ENCODE measurements around the gene PALM. TPM values are rescaled to one million over a fixed set of nuclear protein-coding genes. Genes with fewer than 3 reads are reported as not detected.
"Not testable (repeated sequence)": the region's sequence is repeated elsewhere in the genome, so short reads cannot be mapped to it uniquely, and the experiment has no call there.

PALM gene
- total RNA-seq, 1 donor from 2014 or later = 87.1 TPM

- H3K27ac Mint-ChIP-seq = no peak overlapping the region
- H3K4me3 Mint-ChIP-seq = no peak overlapping the region
- H3K4me1 Mint-ChIP-seq = peaks cover 2% of the 10 kb centered on the region
- no peak for DNase-seq (ENCODE audit: low spot score in 2 of 2, unreplicated experiment in 2 of 2)
- H3K9me3 Mint-ChIP-seq = no peaks in the 10 kb centered on the region
- H3K36me3 Mint-ChIP-seq = peaks cover 10% of the 10 kb centered on the region
- no peaks in the 10 kb centered on the region for H3K27me3 Mint-ChIP-seq (ENCODE audit: low read depth)
- TF ChIP-seq, protein P1, sequence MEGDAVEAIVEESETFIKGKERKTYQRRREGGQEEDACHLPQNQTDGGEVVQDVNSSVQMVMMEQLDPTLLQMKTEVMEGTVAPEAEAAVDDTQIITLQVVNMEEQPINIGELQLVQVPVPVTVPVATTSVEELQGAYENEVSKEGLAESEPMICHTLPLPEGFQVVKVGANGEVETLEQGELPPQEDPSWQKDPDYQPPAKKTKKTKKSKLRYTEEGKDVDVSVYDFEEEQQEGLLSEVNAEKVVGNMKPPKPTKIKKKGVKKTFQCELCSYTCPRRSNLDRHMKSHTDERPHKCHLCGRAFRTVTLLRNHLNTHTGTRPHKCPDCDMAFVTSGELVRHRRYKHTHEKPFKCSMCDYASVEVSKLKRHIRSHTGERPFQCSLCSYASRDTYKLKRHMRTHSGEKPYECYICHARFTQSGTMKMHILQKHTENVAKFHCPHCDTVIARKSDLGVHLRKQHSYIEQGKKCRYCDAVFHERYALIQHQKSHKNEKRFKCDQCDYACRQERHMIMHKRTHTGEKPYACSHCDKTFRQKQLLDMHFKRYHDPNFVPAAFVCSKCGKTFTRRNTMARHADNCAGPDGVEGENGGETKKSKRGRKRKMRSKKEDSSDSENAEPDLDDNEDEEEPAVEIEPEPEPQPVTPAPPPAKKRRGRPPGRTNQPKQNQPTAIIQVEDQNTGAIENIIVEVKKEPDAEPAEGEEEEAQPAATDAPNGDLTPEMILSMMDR (IDR thresholded peaks at IDR 0.05; ENCODE audit: unreplicated experiment) = no peak
Measured at GRCh38 chr19:725461-726089, 16.8 kb downstream of the PALM start.

- Mint-ChIP-seq H3K36me3 (peaks cover 14% of the 10 kb centered on the region), H3K4me3 (no peak overlapping the region), H3K27me3 (ENCODE audit: low read depth) (no peaks in the 10 kb centered on the region), H3K9me3 (no peaks in the 10 kb centered on the region), H3K27ac (no peak overlapping the region), H3K4me1 (no peaks in the 10 kb centered on the region)
- DNase-seq (ENCODE audit: low spot score in 2 of 2, unreplicated experiment in 2 of 2) = no peak
- TF ChIP-seq, protein P1 (IDR thresholded peaks at IDR 0.05; ENCODE audit: unreplicated experiment) = no peak
Measured at GRCh38 chr19:726993-727956, 18.5 kb downstream of the PALM start.

GRCh38 chr19:728011-728410, 19.3 kb downstream of the PALM start:
- H3K4me3 Mint-ChIP-seq = no peak overlapping the region
- no peaks in the 10 kb centered on the region for H3K27me3 Mint-ChIP-seq (ENCODE audit: low read depth)
- TF ChIP-seq, protein P1 (IDR thresholded peaks at IDR 0.05; ENCODE audit: unreplicated experiment) = no peak
- H3K9me3 Mint-ChIP-seq = no peaks in the 10 kb centered on the region
- no peak overlapping the region for H3K27ac Mint-ChIP-seq
- H3K36me3 Mint-ChIP-seq = peaks cover 14% of the 10 kb centered on the region
- no peaks in the 10 kb centered on the region for H3K4me1 Mint-ChIP-seq
- DNase-seq (ENCODE audit: low spot score in 2 of 2, unreplicated experiment in 2 of 2) = no peak

GRCh38 chr19:729564-729963, 20.8 kb downstream of the PALM start:
- not testable (repeated sequence) for H3K27ac Mint-ChIP-seq; H3K9me3 Mint-ChIP-seq; H3K4me3 Mint-ChIP-seq; H3K27me3 Mint-ChIP-seq (ENCODE audit: low read depth); H3K4me1 Mint-ChIP-seq; DNase-seq (ENCODE audit: low spot score in 2 of 2, unreplicated experiment in 2 of 2)
- H3K36me3 Mint-ChIP-seq = peaks cover 22% of the 10 kb centered on the region

DNA sequence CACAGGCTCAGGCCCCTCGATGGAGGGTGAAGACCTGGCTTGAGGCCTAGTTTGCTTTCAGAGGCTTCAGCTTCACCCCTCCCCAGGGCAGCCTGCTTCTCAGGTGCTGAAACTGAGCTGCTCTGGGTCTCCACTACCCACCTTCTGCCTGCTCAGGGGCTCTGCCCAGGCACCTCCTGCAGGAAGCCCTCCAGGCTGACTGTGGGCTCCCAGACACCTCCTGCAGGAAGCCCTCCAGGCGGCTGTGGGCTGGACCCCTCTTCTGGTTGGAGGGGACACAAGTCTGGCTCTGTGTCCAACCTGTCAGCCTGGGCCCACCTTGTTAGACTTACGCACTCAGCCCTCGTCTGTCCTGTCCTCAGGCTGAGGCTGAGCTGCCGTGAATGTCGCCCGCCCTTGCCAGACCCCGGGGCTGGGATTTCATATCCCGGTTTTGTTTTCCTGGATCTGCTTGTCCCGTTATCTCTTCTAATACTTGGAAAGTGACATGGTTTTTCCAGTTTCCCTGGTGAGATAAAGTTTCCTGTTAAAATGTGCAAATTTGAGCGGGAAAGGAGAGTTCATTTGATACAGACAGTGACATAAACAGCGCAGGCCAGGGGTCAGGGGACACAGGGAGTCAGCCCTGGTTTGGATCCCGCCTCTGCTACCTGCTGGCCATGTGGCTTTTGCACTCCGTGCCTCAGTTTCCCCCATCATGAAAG, 21.4 kb downstream of the PALM start:
- TF ChIP-seq, protein P1 (IDR thresholded peaks at IDR 0.05; ENCODE audit: unreplicated experiment) = no peak
- H3K4me1 Mint-ChIP-seq = no peaks in the 10 kb centered on the region
- H3K9me3 Mint-ChIP-seq = no peaks in the 10 kb centered on the region
- peaks cover 24% of the 10 kb centered on the region for H3K36me3 Mint-ChIP-seq
- H3K27ac Mint-ChIP-seq = no peak overlapping the region
- H3K4me3 Mint-ChIP-seq = no peak overlapping the region
- no peak for DNase-seq (ENCODE audit: low spot score in 2 of 2, unreplicated experiment in 2 of 2)
- no peaks in the 10 kb centered on the region for H3K27me3 Mint-ChIP-seq (ENCODE audit: low read depth)

Data from mesothelial cell of epicardium (in vitro differentiated cells).